OCI-LY1 (cell line): ENCODE results near the gene GABRA6.

Experiments used
- CTCF ChIP-seq: fragments of 200-600 bp; sonication (generic), shearing (Covaris generic); IDR thresholded peaks from 2 replicates; pipeline ENCODE4 v1.5.1; 2017; ENCODE audit warnings: mild to moderate bottlenecking, antibody characterized with exemption, low read length, moderate library complexity, mixed read lengths
- EZH2 ChIP-seq: fragments of 200-600 bp; sonication (generic), shearing (Covaris generic); IDR thresholded peaks from 2 replicates; pipeline ENCODE4 v1.8.0; 2017; ENCODE audit warnings: borderline replicate concordance, mixed run types, mild to moderate bottlenecking, antibody characterized with exemption, low read length, moderate library complexity, mixed read lengths

DNA sequence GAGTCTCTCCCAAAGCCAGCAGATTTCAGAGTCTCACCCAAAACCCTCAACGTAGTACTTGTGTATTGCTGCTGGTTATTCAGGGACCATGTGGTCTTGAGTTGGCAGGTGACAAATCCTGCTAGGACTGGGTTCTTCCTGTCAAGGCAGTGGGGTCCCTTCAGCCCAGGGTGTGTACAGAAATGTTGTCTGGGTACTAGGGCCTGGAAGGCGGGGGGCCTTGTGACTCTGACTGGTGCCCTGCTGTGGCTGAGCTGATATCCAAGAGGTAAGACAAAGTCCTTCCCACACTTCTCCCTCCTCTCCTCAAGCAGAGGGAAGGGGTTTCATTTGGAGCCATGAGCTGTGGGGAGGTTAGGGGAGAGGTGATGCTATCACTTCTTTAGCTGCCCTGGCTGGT lies 58.8 kb downstream of the GABRA6 start:
- TF ChIP-seq CTCF (no peak), EZH2 (no peak)
